Measurements from ENCODE around the gene CYFIP2.

DNA sequence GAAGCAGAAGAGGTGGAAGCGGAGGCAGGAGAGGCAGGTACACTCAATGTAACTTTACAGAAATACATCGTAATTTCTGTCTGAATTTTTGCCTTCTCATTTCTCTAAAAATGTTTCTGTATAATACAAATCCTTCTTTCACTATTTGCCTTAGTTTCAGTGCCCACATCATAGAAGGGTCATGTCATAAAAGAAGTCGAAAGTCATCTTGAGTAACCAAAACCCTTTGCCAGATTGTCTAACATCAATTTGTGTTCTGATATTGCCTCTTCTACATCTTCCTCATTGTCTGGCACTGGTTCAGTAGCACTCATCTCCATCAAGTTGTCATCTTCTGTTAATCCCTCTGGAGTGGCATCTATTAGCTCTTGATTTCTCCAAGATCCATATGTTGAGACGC, 6.2 kb upstream of the CYFIP2 start:
- no peak for TF ChIP-seq EZH2phosphoT487 (IDR thresholded peaks at IDR 0.05; ENCODE audit: insufficient read depth, low read depth)
- TF ChIP-seq EZH2 (IDR thresholded peaks at IDR 0.05; ENCODE audit: insufficient read depth, poor library complexity, severe bottlenecking) = no peak
